HEK293 (cell line): ENCODE data around the gene RAD51C.
"Not testable (repeated sequence)": the region's sequence is repeated elsewhere in the genome, so short reads cannot be mapped to it uniquely, and the experiment has no call there.

Source experiments
- CTCF ChIA-PET: fragments of 350-600 bp; formaldehyde crosslinking; extraction: SDS; loops from one replicate; lab custom pipeline; 2021; ENCODE audit warnings: antibody characterized with exemption; lab: Yijun Ruan, JAX
- POLR2A ChIA-PET: fragments of 300-600 bp; formaldehyde crosslinking; extraction: SDS; loops from one replicate; lab custom pipeline; 2020; ENCODE audit warnings: antibody characterized with exemption, inconsistent platforms; lab: Yijun Ruan, JAX
- H3K27ac ChIP-seq: fragments of 200-500 bp; sonication (Bioruptor generic); 2 replicates; pipeline ENCODE4 v1.5.1; 2014; ENCODE audit warnings: low read depth, low read length, control low read depth, inconsistent platforms; ENCODE audit errors: extremely low read depth
- H3K36me3 ChIP-seq, 2 experiments: fragments of 200-500 bp in 1 of 2; sonication (Bioruptor generic) in 1 of 2; 1 replicate in 1 of 2; 2 replicates in 1 of 2; pipeline ENCODE4 v1.5.1; 2014 to 2017; ENCODE audit warnings: inconsistent platforms in 2 of 2, low read length in 2 of 2; ENCODE audit not compliant: control insufficient read depth in 2 of 2, insufficient read depth in 1 of 2
- H3K4me1 ChIP-seq: fragments of 200-500 bp; sonication (Bioruptor generic); 2 replicates; pipeline ENCODE4 v1.5.1; 2014; ENCODE audit warnings: mild to moderate bottlenecking, low read length, inconsistent platforms; ENCODE audit not compliant: control insufficient read depth, insufficient read depth
- H3K4me3 ChIP-seq: 2 replicates; pipeline ENCODE4 v1.5.1; 2011; ENCODE audit warnings: low read depth, mild to moderate bottlenecking, control low read depth, low read length, moderate library complexity
- H3K9me3 ChIP-seq: fragments of 200-500 bp; sonication (Bioruptor generic); 2 replicates; pipeline ENCODE4 v1.5.1; 2014; ENCODE audit warnings: low read depth, low read length, inconsistent platforms; ENCODE audit not compliant: control insufficient read depth, insufficient read depth
- BCL11B ChIP-seq: fragments of 450-650 bp; formaldehyde crosslinking; IDR thresholded peaks from 2 replicates; pipeline ENCODE4 v1.5.1; 2016; ENCODE audit warnings: low read depth, missing biosample characterization, missing genetic modification characterization
- EGR2 ChIP-seq: fragments of 450-650 bp; formaldehyde crosslinking; IDR thresholded peaks from 2 replicates; pipeline ENCODE4 v1.5.1; 2016; ENCODE audit warnings: low read depth, missing biosample characterization, missing genetic modification characterization
- HIC1 ChIP-seq: fragments of 450-650 bp; formaldehyde crosslinking; IDR thresholded peaks from 2 replicates; pipeline ENCODE4 v1.5.1; 2016; ENCODE audit warnings: missing biosample characterization, missing genetic modification characterization
- PRDM2 ChIP-seq: fragments of 450-650 bp; formaldehyde crosslinking; IDR thresholded peaks from 2 replicates; pipeline ENCODE4 v1.5.1; 2016; ENCODE audit warnings: missing biosample characterization, missing genetic modification characterization, borderline replicate concordance
- ZBTB8A ChIP-seq: fragments of 450-650 bp; formaldehyde crosslinking; IDR thresholded peaks from 2 replicates; pipeline ENCODE4 v1.5.1; 2016; ENCODE audit warnings: missing biosample characterization, missing genetic modification characterization
- ZNF121 ChIP-seq: fragments of 450-650 bp; formaldehyde crosslinking; IDR thresholded peaks from 2 replicates; pipeline ENCODE4 v1.5.1; 2016; ENCODE audit warnings: missing biosample characterization, missing genetic modification characterization
- ZNF18 ChIP-seq: fragments of 450-650 bp; formaldehyde crosslinking; IDR thresholded peaks from 2 replicates; pipeline ENCODE4 v1.5.1; 2016; ENCODE audit warnings: missing biosample characterization, missing genetic modification characterization
- ZNF426 ChIP-seq: fragments of 450-650 bp; formaldehyde crosslinking; IDR thresholded peaks from 2 replicates; pipeline ENCODE4 v1.5.1; 2017; ENCODE audit warnings: missing biosample characterization, missing genetic modification characterization, mild to moderate bottlenecking, inconsistent platforms, moderate library complexity
- ZNF473 ChIP-seq: fragments of 450-650 bp; formaldehyde crosslinking; IDR thresholded peaks from 2 replicates; pipeline ENCODE4 v1.5.1; 2017; ENCODE audit warnings: missing biosample characterization, missing genetic modification characterization
- ZNF776 ChIP-seq: fragments of 450-650 bp; formaldehyde crosslinking; IDR thresholded peaks from 2 replicates; pipeline ENCODE4 v1.5.0; 2017; ENCODE audit warnings: missing biosample characterization, missing genetic modification characterization, borderline replicate concordance
- ZNF777 ChIP-seq: fragments of 450-650 bp; formaldehyde crosslinking; IDR thresholded peaks from 2 replicates; pipeline ENCODE4 v1.5.1; 2017; ENCODE audit warnings: missing biosample characterization, missing genetic modification characterization, borderline replicate concordance

The RAD51C gene

GRCh38 chr17:58747674-58748073, 55.3 kb downstream of the RAD51C start (continued):
- TF ChIP-seq PRDM2 (tag by site-specific recombination) (no peak), BCL11B (tag by site-specific recombination) (no peak), ZNF776 (no peak), ZNF777 (tag by site-specific recombination) (no peak), ZBTB8A (no peak), ZNF473 (no peak)
- TF ChIP-seq, all 188 proteins: peak for 0

- H3K4me1 ChIP-seq, H3K9me3 ChIP-seq, H3K4me3 ChIP-seq, H3K36me3 ChIP-seq, H3K27ac ChIP-seq: not testable (repeated sequence)
- TF ChIP-seq ZNF18 (peak; percentile 69; the same call in 1 of the 2 replicates), ZNF121 (tag by site-specific recombination) (peak; percentile 77)
- POLR2A ChIA-PET, result interaction anchor here (0.6 kb wide), 1 partner anchor 240 kb away, joined by 4 read pairs; no protein-coding TSS in a partner anchor
- CTCF ChIA-PET, result interaction anchor here (0.6 kb wide), 1 partner anchor 915 kb away, joined by 5 read pairs; no protein-coding TSS in a partner anchor
These were observed 57.2 kb downstream of the RAD51C start for GRCh38 chr17:58749627-58750026.

GRCh38 chr17:58753026-58753425, 60.6 kb downstream of the RAD51C start:
- no peaks in the 10 kb centered on the region for H3K36me3 ChIP-seq
- no peaks in the 10 kb centered on the region for H3K9me3 ChIP-seq
- no peak overlapping the region for H3K27ac ChIP-seq
- ChIA-PET POLR2A (interaction anchor here (0.6 kb wide), 1 partner anchor 59 kb away, joined by 3 read pairs; no protein-coding TSS in a partner anchor), CTCF (interaction anchor here (0.6 kb wide), 1 partner anchor 12 kb away, joined by 3 read pairs; no protein-coding TSS in a partner anchor)
- H3K4me3 ChIP-seq, result no peak overlapping the region
- no peak for TF ChIP-seq ZNF121 (tag by site-specific recombination)
- no peak for TF ChIP-seq ZNF426
- TF ChIP-seq EGR2 (tag by site-specific recombination), result peak; percentile 38; the same call in 1 of the 2 replicates
- no peak for TF ChIP-seq HIC1
- peaks cover 5% of the 10 kb centered on the region; the same call in 1 of the 2 replicates for H3K4me1 ChIP-seq
